Vagina (tissue), 2 donors: Measurements from ENCODE around the gene ELAC2.

ENCODE experiments used
- POLR2A ChIP-seq, 2 donors: fragments of 450-650 bp; IDR thresholded peaks; one replicate each; pipeline ENCODE4 v1.6.1; 2017; ENCODE audit warnings: antibody characterized with exemption in 2 of 2, mild to moderate bottlenecking in 2 of 2, moderate library complexity in 2 of 2
- POLR2AphosphoS5 ChIP-seq, 2 donors: sonication (generic); formaldehyde crosslinking; IDR thresholded peaks; one replicate each; pipeline ENCODE4 v1.9.0; 2017; ENCODE audit warnings: antibody characterized with exemption in 2 of 2, mild to moderate bottlenecking in 2 of 2, low read depth in 1 of 2; ENCODE audit not compliant: insufficient read depth in 1 of 2
- TF ChIP-seq, protein P1 (sequence below), 3 experiments: fragments of 450-650 bp in 2 of 3; fragments of 200-600 bp in 1 of 3; sonication (generic) in 1 of 3; IDR thresholded peaks; one replicate each; pipeline ENCODE4 v1.5.1; 2017 to 2019; ENCODE audit warnings: antibody characterized with exemption in 3 of 3, mild to moderate bottlenecking in 2 of 3, moderate library complexity in 2 of 3

DNA sequence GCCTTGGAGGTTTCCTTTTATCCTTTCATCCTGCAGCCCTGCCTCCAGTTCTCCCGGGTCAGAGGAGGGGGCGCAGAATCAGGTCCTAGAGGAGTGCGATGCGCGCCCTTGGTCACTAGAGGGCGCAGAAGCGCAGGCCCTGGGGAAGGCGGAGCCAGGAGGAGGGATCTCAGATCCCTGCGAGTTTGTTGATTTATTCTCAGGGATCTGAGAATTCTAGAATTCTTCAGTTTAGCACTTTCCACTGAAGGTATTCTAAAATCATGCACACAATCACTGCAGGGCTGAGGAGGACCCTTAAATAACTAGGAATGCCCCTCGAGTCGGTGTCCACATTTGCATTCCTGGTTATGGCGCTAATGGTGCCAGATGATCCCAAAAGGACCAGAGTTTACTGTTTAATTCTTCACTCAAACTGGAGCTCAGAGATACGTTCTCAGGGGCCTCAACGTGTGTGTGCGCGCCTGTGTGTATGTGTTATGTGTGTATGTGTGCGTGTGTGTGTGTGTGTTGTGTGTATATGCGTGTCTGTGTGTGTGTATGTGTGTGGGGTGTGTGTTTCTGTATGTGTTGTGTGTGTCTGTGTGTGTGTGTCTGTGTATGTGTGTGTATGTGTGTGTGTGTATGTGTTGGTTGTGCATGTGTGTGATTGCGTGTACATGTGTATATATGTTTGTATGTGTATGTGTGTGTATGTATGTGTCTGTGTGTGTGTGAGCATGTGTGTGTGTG, 6.9 kb upstream of the ELAC2 start:
- TF ChIP-seq, protein P1, sequence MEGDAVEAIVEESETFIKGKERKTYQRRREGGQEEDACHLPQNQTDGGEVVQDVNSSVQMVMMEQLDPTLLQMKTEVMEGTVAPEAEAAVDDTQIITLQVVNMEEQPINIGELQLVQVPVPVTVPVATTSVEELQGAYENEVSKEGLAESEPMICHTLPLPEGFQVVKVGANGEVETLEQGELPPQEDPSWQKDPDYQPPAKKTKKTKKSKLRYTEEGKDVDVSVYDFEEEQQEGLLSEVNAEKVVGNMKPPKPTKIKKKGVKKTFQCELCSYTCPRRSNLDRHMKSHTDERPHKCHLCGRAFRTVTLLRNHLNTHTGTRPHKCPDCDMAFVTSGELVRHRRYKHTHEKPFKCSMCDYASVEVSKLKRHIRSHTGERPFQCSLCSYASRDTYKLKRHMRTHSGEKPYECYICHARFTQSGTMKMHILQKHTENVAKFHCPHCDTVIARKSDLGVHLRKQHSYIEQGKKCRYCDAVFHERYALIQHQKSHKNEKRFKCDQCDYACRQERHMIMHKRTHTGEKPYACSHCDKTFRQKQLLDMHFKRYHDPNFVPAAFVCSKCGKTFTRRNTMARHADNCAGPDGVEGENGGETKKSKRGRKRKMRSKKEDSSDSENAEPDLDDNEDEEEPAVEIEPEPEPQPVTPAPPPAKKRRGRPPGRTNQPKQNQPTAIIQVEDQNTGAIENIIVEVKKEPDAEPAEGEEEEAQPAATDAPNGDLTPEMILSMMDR (IDR thresholded peaks at IDR 0.05), result peak; percentile 49 to 68 (median 56)
- TF ChIP-seq POLR2A (IDR thresholded peaks at IDR 0.05) (no peak), POLR2AphosphoS5 (IDR thresholded peaks at IDR 0.05; ENCODE audit: insufficient read depth in 1 of 2, low read depth in 1 of 2) (no peak)
